ENCODE results near the gene PHLDB1. TPM values are rescaled to one million over a fixed set of nuclear protein-coding genes. Genes with fewer than 3 reads are reported as not detected.

Gene PHLDB1
- 9.0 to 11.4 TPM (median 10.1 TPM) in 5 replicates for total RNA-seq (2022; extraction: Qiagen RNA extraction; ENCODE audit: low read depth)

DNA sequence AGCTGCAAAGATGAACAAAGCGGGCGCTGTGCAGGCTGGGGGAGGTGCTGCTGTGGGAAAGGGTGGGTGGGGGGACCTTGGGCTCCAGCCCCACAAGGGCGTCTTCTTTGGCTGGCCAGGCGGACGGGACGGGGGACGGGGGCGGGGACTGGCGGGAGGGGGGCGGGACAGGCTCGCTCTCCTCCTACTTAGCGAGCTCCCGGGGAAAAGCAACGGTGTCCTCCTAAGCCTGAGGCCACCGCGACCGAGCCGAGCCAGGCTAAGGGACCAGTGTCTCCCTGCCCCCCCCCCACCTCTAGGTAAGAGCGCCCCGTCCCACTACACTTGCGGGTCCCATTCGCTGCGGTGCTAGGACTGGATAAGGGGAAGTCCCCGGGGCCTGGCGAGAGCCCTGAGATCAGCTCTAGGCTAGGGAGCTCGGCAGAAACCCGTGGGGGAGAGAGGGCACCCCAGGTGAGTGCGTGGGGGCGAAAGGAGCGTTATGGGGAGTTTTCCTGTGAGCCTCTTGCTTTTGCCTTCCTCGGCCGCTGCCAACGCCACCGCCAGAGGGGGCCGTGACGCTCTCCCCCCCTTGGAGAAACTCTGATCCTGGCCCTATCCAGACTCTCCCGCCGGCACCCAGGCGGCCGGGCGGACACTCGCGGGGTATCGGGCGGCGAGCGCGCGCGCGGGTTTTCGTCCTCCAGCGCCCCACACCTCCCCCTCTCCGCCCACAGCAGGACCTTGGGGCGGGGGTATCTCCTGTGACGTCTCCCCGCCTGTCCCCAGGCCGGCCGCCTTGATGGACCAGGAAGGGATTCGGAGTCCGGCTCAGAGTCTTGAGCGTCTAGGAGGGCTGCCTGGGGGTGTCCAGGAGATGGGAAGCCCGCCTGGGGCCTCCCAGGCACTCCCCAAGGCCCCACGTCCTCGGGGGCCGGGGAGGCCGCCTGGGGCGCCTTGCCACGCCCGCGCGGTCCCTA, at the start of gene PHLDB1:
Gene PHLDB1 (plus strand): TSS at position 215 of the 959 bp plus-strand sequence. CDS start 6,222 bp downstream, outside the sequence.

DNA sequence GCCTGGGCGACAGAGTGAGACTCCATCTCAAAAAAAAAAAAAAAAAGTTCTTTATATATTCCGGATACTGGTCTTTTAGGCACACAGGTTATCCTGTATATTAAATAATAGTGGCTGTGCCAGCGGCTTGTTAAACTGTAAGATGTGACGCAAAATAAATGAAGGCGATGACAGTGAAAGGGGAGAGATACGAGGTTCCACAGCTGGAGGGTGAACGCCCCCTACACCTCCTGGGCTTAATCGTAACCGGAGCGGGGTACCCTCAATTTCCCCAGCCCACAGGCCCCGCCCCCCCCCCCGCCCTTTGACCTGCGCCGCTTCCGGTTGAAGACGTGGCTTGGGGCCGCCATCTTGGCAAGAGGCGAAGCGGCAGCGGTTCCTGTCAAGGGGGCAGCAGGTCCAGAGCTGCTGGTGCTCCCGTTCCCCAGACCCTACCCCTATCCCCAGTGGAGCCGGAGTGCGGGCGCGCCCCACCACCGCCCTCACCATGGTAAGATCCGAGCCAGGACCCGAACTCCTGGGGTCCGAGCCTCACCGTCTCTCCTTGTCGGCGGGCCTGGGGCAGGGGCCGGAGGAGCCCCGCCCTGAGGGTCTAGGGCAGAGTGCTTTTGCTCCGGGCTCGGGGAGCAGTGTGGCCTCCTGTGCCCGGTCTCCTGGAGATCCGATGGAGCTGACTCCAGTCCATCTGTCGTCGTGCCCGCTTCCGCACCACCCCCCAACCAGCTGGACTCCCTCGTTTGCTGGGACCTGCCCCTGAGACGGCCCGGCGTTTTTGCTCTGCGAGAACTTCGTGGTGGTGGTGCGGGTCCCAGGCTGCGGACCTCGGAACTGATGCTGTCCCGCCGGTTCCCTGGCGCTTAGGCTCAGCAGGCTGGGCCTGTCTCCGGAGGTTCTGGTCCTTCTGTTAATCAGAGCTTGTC, 35.1 kb upstream of the PHLDB1 start, which contains the start of gene ARCN1:
Gene ARCN1 (plus strand): TSS at position 349 of the 920 bp plus-strand sequence. CDS start 139 bp downstream, at position 488.

DNA sequence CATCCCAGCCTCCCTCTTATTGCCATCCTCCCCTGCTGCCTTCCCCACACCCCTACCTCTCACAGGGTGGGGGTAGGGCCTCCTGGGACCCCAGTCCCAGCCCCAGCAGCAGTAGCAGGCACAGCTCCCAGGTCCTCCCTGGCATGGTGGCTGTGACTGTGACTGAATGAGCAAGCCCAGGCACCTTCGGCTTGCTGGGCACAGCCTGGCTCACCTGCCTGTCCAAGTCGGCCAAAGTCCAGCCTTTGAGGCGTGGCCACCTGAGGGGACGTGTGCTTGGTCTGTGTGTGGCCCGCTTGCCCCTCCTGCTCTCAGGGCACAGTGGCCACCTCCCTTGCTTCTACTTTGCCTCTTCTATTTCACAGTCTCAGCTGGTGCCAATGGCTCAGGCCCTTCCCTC, 72.1 kb downstream of the PHLDB1 start, which contains the start of gene TREH:
Gene TREH (minus strand): TSS at position 168 of the 400 bp plus-strand sequence. CDS start 23 bp downstream, at position 145.

Other genes starting within 250 kb of the PHLDB1 start
- 9.1 to 12.4 TPM (median 10.2 TPM) in 5 replicates for gene UBE4A, start 248.0 kb upstream of the PHLDB1 start, total RNA-seq (2022; extraction: Qiagen RNA extraction; ENCODE audit: low read depth)
- 161 to 221 TPM (median 192 TPM) in 5 replicates for gene ATP5MG, start 206.0 kb upstream of the PHLDB1 start, total RNA-seq (2022; extraction: Qiagen RNA extraction; ENCODE audit: low read depth)
- gene KMT2A, start 171.1 kb upstream of the PHLDB1 start, total RNA-seq (2022; extraction: Qiagen RNA extraction; ENCODE audit: low read depth): 10.5 to 18.8 TPM (median 13.5 TPM) in 5 replicates
- gene TTC36, start 80.1 kb upstream of the PHLDB1 start, total RNA-seq (2022; extraction: Qiagen RNA extraction; ENCODE audit: low read depth): 0.16 TPM in 1 of 5 replicates, not detected in the others
- 0.24 to 0.64 TPM (median 0.48 TPM) in 5 replicates for gene TMEM25, start 76.4 kb upstream of the PHLDB1 start, total RNA-seq (2022; extraction: Qiagen RNA extraction; ENCODE audit: low read depth)
- gene IFT46, start 41.7 kb upstream of the PHLDB1 start, total RNA-seq (2022; extraction: Qiagen RNA extraction; ENCODE audit: low read depth): 17.2 to 18.9 TPM (median 17.4 TPM) in 5 replicates
- 87.1 to 102 TPM (median 93.0 TPM) in 5 replicates for gene ARCN1, start 35.2 kb upstream of the PHLDB1 start, total RNA-seq (2022; extraction: Qiagen RNA extraction; ENCODE audit: low read depth)
- not detected in 5 replicates for gene TREH, start 72.0 kb downstream of the PHLDB1 start, total RNA-seq (2022; extraction: Qiagen RNA extraction; ENCODE audit: low read depth)
- gene DDX6, start 183.5 kb downstream of the PHLDB1 start, total RNA-seq (2022; extraction: Qiagen RNA extraction; ENCODE audit: low read depth): 22.6 to 38.5 TPM (median 22.7 TPM) in 5 replicates